ENCODE results near the gene AP1G1. TPM values are rescaled to one million over a fixed set of nuclear protein-coding genes. Genes with fewer than 3 reads are reported as not detected.
"Not testable (repeated sequence)": the region's sequence is repeated elsewhere in the genome, so short reads cannot be mapped to it uniquely, and the experiment has no call there.

The AP1G1 gene
- polyA plus RNA-seq, 6 donors from 2014 or later, result 5.6 to 17.6 (median 14.8) TPM

- DNase-seq (no peak), ATAC-seq (ENCODE audit: low read depth in 2 of 2) (no peak)
- Mint-ChIP-seq H3K9me3 (no peaks in the 10 kb centered on the region), H3K4me1 (peaks cover 13 to 31% (median 17%) of the 10 kb centered on the region in 3 donors), H3K36me3 (no peaks in the 10 kb centered on the region), H3K4me3 (no peak overlapping the region), H3K27me3 (no peaks in the 10 kb centered on the region), H3K27ac (no peak overlapping the region)
Measured at GRCh38 chr16:71840052-71840451, 31.4 kb upstream of the AP1G1 start.

DNA sequence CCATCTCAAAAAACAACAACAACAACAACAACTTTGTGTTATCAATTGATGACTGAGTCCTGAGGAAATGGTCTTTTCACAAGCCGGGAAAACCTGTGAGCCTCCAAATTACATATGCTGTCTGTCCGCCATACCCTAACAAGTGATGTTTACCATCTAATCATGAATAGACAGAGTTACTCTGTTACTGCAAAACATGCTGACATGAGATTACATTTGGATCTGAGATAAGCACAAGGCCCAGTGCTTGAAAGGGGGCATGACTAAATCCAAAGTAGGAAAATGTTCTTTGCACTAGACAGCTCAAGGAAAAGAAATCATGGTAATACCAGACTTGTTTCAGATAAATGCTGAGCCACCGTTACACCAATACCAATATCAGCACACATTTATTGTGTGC lies 28.5 kb upstream of the AP1G1 start:
- Mint-ChIP-seq H3K36me3 (no peaks in the 10 kb centered on the region), H3K9me3 (no peaks in the 10 kb centered on the region), H3K4me3 (no peak overlapping the region), H3K27me3 (no peaks in the 10 kb centered on the region), H3K4me1 (peaks cover 3 to 7% (median 5%) of the 10 kb centered on the region in 3 donors), H3K27ac (no peak overlapping the region)
- ATAC-seq (ENCODE audit: low read depth in 2 of 2) (no peak), DNase-seq (no peak)

GRCh38 chr16:71834291-71834690 lies 25.7 kb upstream of the AP1G1 start:
- no peak overlapping the region for H3K27ac Mint-ChIP-seq
- no peaks in the 10 kb centered on the region for H3K4me1 Mint-ChIP-seq
- ATAC-seq (ENCODE audit: low read depth in 2 of 2) (no peak), DNase-seq (no peak)
- H3K27me3 Mint-ChIP-seq, result no peaks in the 10 kb centered on the region
- H3K9me3 Mint-ChIP-seq, result no peaks in the 10 kb centered on the region
- no peak overlapping the region for H3K4me3 Mint-ChIP-seq
- H3K36me3 Mint-ChIP-seq, result no peaks in the 10 kb centered on the region

DNA sequence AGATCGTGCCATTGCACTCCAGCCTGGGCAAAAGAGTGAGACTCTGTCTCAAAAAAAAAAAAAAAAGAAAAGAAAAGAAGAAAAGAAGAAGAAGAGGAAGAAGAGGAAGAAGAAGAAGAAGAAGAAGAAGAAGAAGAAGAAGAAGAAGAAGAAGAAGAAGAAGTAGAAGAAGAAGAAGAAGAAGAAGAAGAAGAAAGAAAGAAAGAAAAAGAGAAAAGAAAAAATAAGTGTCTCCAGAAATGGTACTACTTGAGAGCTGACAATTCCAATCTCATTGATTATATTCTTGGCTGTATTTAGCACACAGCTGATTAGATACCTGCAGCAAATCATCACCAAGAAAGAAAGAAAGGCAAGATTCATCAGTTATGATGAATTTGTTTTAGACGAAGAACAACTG lies 23.5 kb upstream of the AP1G1 start:
- peak overlapping the region in 2 of 6 donors; percentile 79 to 82 for H3K27ac Mint-ChIP-seq
- not testable (repeated sequence) for H3K4me1 Mint-ChIP-seq; H3K4me3 Mint-ChIP-seq; H3K9me3 Mint-ChIP-seq; H3K27me3 Mint-ChIP-seq; DNase-seq; ATAC-seq (ENCODE audit: low read depth in 2 of 2); H3K36me3 Mint-ChIP-seq

DNA sequence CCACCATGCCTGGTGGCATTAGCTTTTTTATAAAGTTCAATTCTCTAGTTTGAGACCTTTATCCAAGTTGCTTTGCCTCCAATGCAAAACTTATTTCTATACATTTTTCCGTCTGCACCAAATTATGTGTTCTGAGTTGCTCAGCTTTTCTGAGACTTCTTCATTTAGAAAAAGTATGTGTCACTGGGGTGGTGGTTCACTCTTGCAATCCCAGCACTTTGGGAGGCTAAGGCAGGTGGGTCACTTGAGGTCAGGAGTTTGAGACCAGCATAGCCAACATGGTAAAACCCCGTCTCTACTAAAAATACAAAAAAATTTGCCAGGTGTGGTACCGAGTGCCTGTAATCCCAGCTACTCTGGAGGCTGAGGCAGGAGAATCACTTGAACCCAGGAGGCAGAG lies 23.1 kb upstream of the AP1G1 start:
- peak overlapping the region in 1 of 6 donors; percentile 82 for H3K27ac Mint-ChIP-seq
- not testable (repeated sequence) for H3K4me3 Mint-ChIP-seq; H3K9me3 Mint-ChIP-seq; H3K4me1 Mint-ChIP-seq; H3K36me3 Mint-ChIP-seq; ATAC-seq (ENCODE audit: low read depth in 2 of 2); H3K27me3 Mint-ChIP-seq; DNase-seq

- DNase-seq, result no peak
- Mint-ChIP-seq H3K36me3 (no peaks in the 10 kb centered on the region), H3K4me1 (peaks cover 0 to 3% (median 0%) of the 10 kb centered on the region in 3 donors), H3K27ac (no peak overlapping the region), H3K27me3 (no peaks in the 10 kb centered on the region), H3K9me3 (no peaks in the 10 kb centered on the region), H3K4me3 (no peak overlapping the region)
- no peak for ATAC-seq (ENCODE audit: low read depth in 2 of 2)
Measured at GRCh38 chr16:71830359-71830758, 21.7 kb upstream of the AP1G1 start.

GRCh38 chr16:71826533-71827017 lies 17.9 kb upstream of the AP1G1 start:
- H3K27ac Mint-ChIP-seq, result peak overlapping the region in 2 of 6 donors; percentile 26 to 57
- peaks cover 0 to 3% (median 0%) of the 10 kb centered on the region in 3 donors for H3K4me1 Mint-ChIP-seq
- H3K4me3 Mint-ChIP-seq, result peak overlapping the region in 1 of 8 donors; percentile 65
- H3K27me3 Mint-ChIP-seq, result no peaks in the 10 kb centered on the region
- no peak for DNase-seq
- no peak for ATAC-seq (ENCODE audit: low read depth in 2 of 2)
- H3K9me3 Mint-ChIP-seq, result no peaks in the 10 kb centered on the region
- H3K36me3 Mint-ChIP-seq, result no peaks in the 10 kb centered on the region

- H3K27me3 Mint-ChIP-seq; DNase-seq; ATAC-seq (ENCODE audit: low read depth in 2 of 2); H3K4me1 Mint-ChIP-seq; H3K9me3 Mint-ChIP-seq; H3K4me3 Mint-ChIP-seq; H3K36me3 Mint-ChIP-seq: not testable (repeated sequence)
- H3K27ac Mint-ChIP-seq, result peak overlapping the region in 1 of 6 donors; percentile 85
Measured at GRCh38 chr16:71817155-71817500, 8.5 kb upstream of the AP1G1 start.

- peaks cover 0 to 2% (median 0%) of the 10 kb centered on the region in 7 donors for H3K9me3 Mint-ChIP-seq
- H3K4me1 Mint-ChIP-seq, result peaks cover 9 to 24% (median 15%) of the 10 kb centered on the region in 3 donors
- DNase-seq (no peak), ATAC-seq (ENCODE audit: low read depth in 2 of 2) (no peak)
- H3K36me3 Mint-ChIP-seq, result peaks cover 0 to 13% of the 10 kb centered on the region in 2 donors
- H3K4me3 Mint-ChIP-seq, result peak overlapping the region in 1 of 8 donors; percentile 57
- no peaks in the 10 kb centered on the region for H3K27me3 Mint-ChIP-seq
- no peak overlapping the region for H3K27ac Mint-ChIP-seq
Measured at GRCh38 chr16:71811261-71811803, 2.7 kb upstream of the AP1G1 start.

DNA sequence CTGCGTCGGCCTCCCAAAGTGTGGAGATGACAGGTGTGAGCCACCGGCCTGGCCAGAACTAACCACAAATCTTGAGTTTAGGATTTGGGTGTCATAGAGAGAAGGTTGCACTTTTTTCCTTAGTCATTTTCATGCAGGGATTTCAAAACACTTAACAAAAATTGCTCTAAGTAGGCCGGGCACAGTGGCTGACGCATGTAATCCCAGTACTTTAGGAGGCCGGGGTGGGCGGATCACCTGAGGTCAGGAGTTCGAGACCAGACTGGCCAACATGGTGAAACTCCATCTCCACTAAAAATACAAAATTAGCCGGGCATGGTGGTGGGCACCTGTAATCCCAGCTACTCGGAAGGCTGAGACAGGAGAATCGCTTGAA lies 1.5 kb upstream of the AP1G1 start:
- H3K4me1 Mint-ChIP-seq, result peaks cover 9 to 25% (median 16%) of the 10 kb centered on the region in 3 donors
- H3K36me3 Mint-ChIP-seq, result peaks cover 0 to 13% of the 10 kb centered on the region in 2 donors
- H3K4me3 Mint-ChIP-seq, result peak overlapping the region in 7 of 8 donors; percentile 35 to 100 (median 97)
- DNase-seq; ATAC-seq (ENCODE audit: low read depth in 2 of 2); H3K9me3 Mint-ChIP-seq; H3K27me3 Mint-ChIP-seq: not testable (repeated sequence)
- peak overlapping the region in 5 of 6 donors; percentile 100 for H3K27ac Mint-ChIP-seq

- peaks cover 9 to 39% (median 23%) of the 10 kb centered on the region in 3 donors for H3K4me1 Mint-ChIP-seq
- H3K27me3 Mint-ChIP-seq, result no peaks in the 10 kb centered on the region
- peaks cover 0 to 2% (median 0%) of the 10 kb centered on the region in 7 donors for H3K9me3 Mint-ChIP-seq
- peak; percentile 16 to 21 for ATAC-seq (ENCODE audit: low read depth in 2 of 2)
- H3K4me3 Mint-ChIP-seq, result peak overlapping the region; percentile 91 to 100 (median 99)
- peaks cover 0 to 13% of the 10 kb centered on the region in 2 donors for H3K36me3 Mint-ChIP-seq
- no peak for DNase-seq
- peak overlapping the region; percentile 98 to 100 (median 100) for H3K27ac Mint-ChIP-seq
Measured at GRCh38 chr16:71807905-71808592, 585 bp downstream of the AP1G1 start.

DNA sequence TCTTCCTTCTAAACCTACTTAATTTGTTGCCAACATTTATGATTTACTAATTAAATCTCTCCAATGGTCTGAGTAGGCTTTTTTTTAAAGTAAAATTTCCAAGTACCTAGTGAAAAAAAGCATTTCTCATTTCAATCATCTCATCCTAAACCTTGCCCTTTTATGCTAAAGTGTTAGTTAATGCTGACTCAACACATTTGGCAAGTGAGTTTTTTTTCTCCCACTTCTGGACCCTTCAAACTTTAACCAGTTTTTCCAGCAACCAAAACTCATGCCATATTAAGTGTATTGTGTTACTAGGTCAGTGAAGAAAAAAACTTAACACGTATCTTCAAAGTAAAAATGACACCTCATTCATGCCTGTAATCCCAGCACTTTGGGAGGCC lies 5.3 kb downstream of the AP1G1 start:
- DNase-seq (no peak), ATAC-seq (ENCODE audit: low read depth in 2 of 2) (no peak)
- no peaks in the 10 kb centered on the region for H3K9me3 Mint-ChIP-seq
- H3K4me1 Mint-ChIP-seq, result peaks cover 12 to 34% (median 18%) of the 10 kb centered on the region in 3 donors
- H3K4me3 Mint-ChIP-seq, result peak overlapping the region in 1 of 8 donors; percentile 15
- peaks cover 0 to 7% of the 10 kb centered on the region in 2 donors for H3K36me3 Mint-ChIP-seq
- H3K27ac Mint-ChIP-seq, result peak overlapping the region in 3 of 6 donors; percentile 15 to 84 (median 28)
- no peaks in the 10 kb centered on the region for H3K27me3 Mint-ChIP-seq

- Mint-ChIP-seq H3K4me1 (peaks cover 28 to 52% (median 45%) of the 10 kb centered on the region in 3 donors), H3K4me3 (no peak overlapping the region), H3K36me3 (peaks cover 0 to 6% of the 10 kb centered on the region in 2 donors), H3K27me3 (no peaks in the 10 kb centered on the region), H3K9me3 (no peaks in the 10 kb centered on the region), H3K27ac (peak overlapping the region in 1 of 6 donors; percentile 32)
- DNase-seq (no peak), ATAC-seq (ENCODE audit: low read depth in 2 of 2) (no peak)
Measured at GRCh38 chr16:71796501-71797097, 12.0 kb downstream of the AP1G1 start.

- no peak overlapping the region for H3K4me3 Mint-ChIP-seq
- no peaks in the 10 kb centered on the region for H3K27me3 Mint-ChIP-seq
- peaks cover 0 to 6% of the 10 kb centered on the region in 2 donors for H3K36me3 Mint-ChIP-seq
- ATAC-seq (ENCODE audit: low read depth in 2 of 2) (no peak), DNase-seq (no peak)
- peaks cover 33 to 68% (median 53%) of the 10 kb centered on the region in 3 donors for H3K4me1 Mint-ChIP-seq
- H3K27ac Mint-ChIP-seq, result peak overlapping the region in 5 of 6 donors; percentile 1 to 75 (median 22)
- no peaks in the 10 kb centered on the region for H3K9me3 Mint-ChIP-seq
Measured at GRCh38 chr16:71794943-71795342, 13.7 kb downstream of the AP1G1 start.

Measured in naive B cell (primary cell).